CD14-positive monocyte (primary cell): ENCODE results near the gene APP. TPM values are rescaled to one million over a fixed set of nuclear protein-coding genes. Genes with fewer than 3 reads are reported as not detected.

Experiments used
- DNase-seq, 3 donors: peaks; one replicate each; pipeline ENCODE4 v3.0.0-alpha.2; 2011 to 2022
- H2AFZ ChIP-seq: 2 replicates; pipeline ENCODE4 v1.6.0; 2012; ENCODE audit warnings: mild to moderate bottlenecking, low read depth, low read length, inconsistent platforms; ENCODE audit not compliant: insufficient read depth, poor library complexity, severe bottlenecking
- H3K27ac ChIP-seq, 2 donors: 1 replicate in 1 of 2; 2 replicates in 1 of 2; pipeline ENCODE4 v1.5.1; 2012 to 2013; ENCODE audit warnings: low read length in 2 of 2, control low read depth in 1 of 2, inconsistent platforms in 1 of 2, low read depth in 1 of 2, mild to moderate bottlenecking in 1 of 2
- H3K27me3 ChIP-seq, 2 donors: one replicate each; pipeline versions ENCODE4 v1.6.0 to v1.6.1; 2011 to 2013; ENCODE audit warnings: low read length in 2 of 2; ENCODE audit not compliant: control insufficient read depth in 2 of 2, insufficient read depth in 2 of 2
- H3K36me3 ChIP-seq, 2 donors: replicated peaks in 1 of 2; 1 replicate in 1 of 2; 2 replicates in 1 of 2; pipeline versions ENCODE4 v1.5.1 to v1.6.1; 2012 to 2013; ENCODE audit warnings: low read length in 2 of 2, control low read depth in 1 of 2, inconsistent platforms in 1 of 2, mild to moderate bottlenecking in 1 of 2; ENCODE audit not compliant: insufficient read depth in 2 of 2, control insufficient read depth in 1 of 2
- H3K4me1 ChIP-seq, 2 donors: 1 replicate in 1 of 2; 2 replicates in 1 of 2; pipeline versions ENCODE4 v1.5.1 to v1.6.1; 2012 to 2013; ENCODE audit warnings: low read length in 2 of 2, control low read depth in 1 of 2, inconsistent platforms in 1 of 2, mild to moderate bottlenecking in 1 of 2, moderate library complexity in 1 of 2; ENCODE audit not compliant: insufficient read depth in 2 of 2, control insufficient read depth in 1 of 2
- H3K4me2 ChIP-seq: replicated peaks from 2 replicates; pipeline ENCODE3; 2012; ENCODE audit warnings: low read length, moderate library complexity, mild to moderate bottlenecking; ENCODE audit not compliant: poor library complexity, severe bottlenecking; ENCODE audit errors: extremely low read depth
- H3K4me3 ChIP-seq, 3 experiments: fragments of 200-600 bp in 1 of 3; sonication (generic) in 1 of 3; replicated peaks in 1 of 3; 1 replicate in 2 of 3; 2 replicates in 1 of 3; pipeline ENCODE4 v1.5.1; 2011 to 2013; ENCODE audit warnings: low read length in 3 of 3, mild to moderate bottlenecking in 3 of 3, control low read depth in 2 of 3, low read depth in 2 of 3, inconsistent platforms in 1 of 3, moderate library complexity in 1 of 3
- H3K79me2 ChIP-seq: 2 replicates; pipeline ENCODE4 v1.6.0; 2012; ENCODE audit warnings: mild to moderate bottlenecking, control low read depth, inconsistent platforms, low read length, moderate library complexity; ENCODE audit not compliant: insufficient read depth
- H3K9ac ChIP-seq: 2 replicates; pipeline ENCODE4 v1.6.0; 2017; ENCODE audit warnings: low read length, mild to moderate bottlenecking; ENCODE audit not compliant: insufficient read depth, poor library complexity, severe bottlenecking
- H3K9me3 ChIP-seq, 2 donors: replicated peaks in 1 of 2; 1 replicate in 1 of 2; 2 replicates in 1 of 2; pipeline versions ENCODE4 v1.5.1 to v1.6.1; 2012 to 2013; ENCODE audit warnings: low read length in 2 of 2, control low read depth in 1 of 2; ENCODE audit not compliant: control insufficient read depth in 1 of 2, insufficient read depth in 1 of 2
- H4K20me1 ChIP-seq: 2 replicates; pipeline ENCODE4 v1.6.0; 2012; ENCODE audit warnings: mild to moderate bottlenecking, low read length, control low read depth, moderate library complexity; ENCODE audit not compliant: insufficient read depth
- H3K27ac Mint-ChIP-seq, 7 donors: one replicate each; pipeline ENCODE4 v1.8.0; 2020; ENCODE audit warnings: mild to moderate bottlenecking in 7 of 7, mixed read lengths in 7 of 7, moderate library complexity in 6 of 7, inconsistent platforms in 2 of 7
- H3K27me3 Mint-ChIP-seq, 3 donors: one replicate each; pipeline ENCODE4 v1.8.0; 2021 to 2022; ENCODE audit warnings: low read depth in 3 of 3, mild to moderate bottlenecking in 3 of 3, mixed read lengths in 3 of 3, moderate library complexity in 3 of 3, inconsistent platforms in 1 of 3
- H3K36me3 Mint-ChIP-seq, 2 donors: one replicate each; pipeline ENCODE4 v1.8.0; 2020; ENCODE audit warnings: mixed read lengths in 2 of 2, inconsistent platforms in 1 of 2, mild to moderate bottlenecking in 1 of 2
- H3K4me1 Mint-ChIP-seq: one replicate; pipeline ENCODE4 v1.8.0; 2020; ENCODE audit warnings: mild to moderate bottlenecking, mixed read lengths
- H3K4me3 Mint-ChIP-seq, 2 donors: one replicate each; pipeline ENCODE4 v1.8.0; 2020; ENCODE audit warnings: mild to moderate bottlenecking in 2 of 2, mixed read lengths in 2 of 2, moderate library complexity in 1 of 2
- H3K9me3 Mint-ChIP-seq, 7 donors: one replicate each; pipeline ENCODE4 v1.8.0; 2020 to 2022; ENCODE audit warnings: mixed read lengths in 7 of 7, mild to moderate bottlenecking in 6 of 7, moderate library complexity in 6 of 7, inconsistent platforms in 2 of 7
- CTCF ChIP-seq: fragments of 200-600 bp; IDR thresholded peaks from one replicate; pipeline ENCODE4 v1.8.0; 2022; ENCODE audit warnings: antibody characterized with exemption, mild to moderate bottlenecking
- WGBS: methylation state at CpG from one replicate; pipeline ENCODE4 v1.1.5; 2013; ENCODE audit warnings: missing lambda C conversion rate; ENCODE audit not compliant: insufficient coverage; 5-methylcytosine and 5-hydroxymethylcytosine counted together
- intact Hi-C, 2 donors: fragments of 100-400 bp; cut with micrococcal nuclease; formaldehyde crosslinking; loops; one replicate each; pipeline versions ENCODE4 v1.15.0 to v1.15.1; 2023
- polyA plus RNA-seq, 3 donors: library from polyadenylated mRNA; depleted of rRNA in 1 of 3; unstranded in 2 of 3; stranded (reverse) in 1 of 3; fragments of 300-500 nt in 2 of 3; fragments of >200 nt in 1 of 3; fragmentation: Illumina TruSeq in 2 of 3; gene quantifications; 1 replicate in 2 of 3; 2 replicates in 1 of 3; pipeline ENCODE4 v1.2.3, GENCODE V29; 2012 to 2021

Gene APP
- polyA plus RNA-seq, 3 donors: 28.0 to 118 (median 35.1) TPM

GRCh38 chr21:25983745-25984144, 186.8 kb downstream of the APP start:
- intact Hi-C loops: no loop called here
- no peak for DNase-seq
- Histone ChIP-seq H3K27me3 (no peaks in the 10 kb centered on the region), H3K9me3 (no peaks in the 10 kb centered on the region), H3K4me3 (no peak overlapping the region), H3K4me2 (no peak overlapping the region), H3K9ac (no peak overlapping the region), H3K36me3 (peaks cover 20 to 50% of the 10 kb centered on the region in 2 donors), H2AFZ (no peak overlapping the region), H3K27ac (no peak overlapping the region), H3K79me2 (no peaks in the 10 kb centered on the region), H3K4me1 (no peaks in the 10 kb centered on the region), H4K20me1 (no peaks in the 10 kb centered on the region)
- peaks cover 2% of the 10 kb centered on the region for H3K4me1 Mint-ChIP-seq
- WGBS: 0% methylated on average over 1 of the region's 3 CpGs
- TF ChIP-seq CTCF: no peak
- peak overlapping the region in 5 of 7 donors; percentile 41 to 63 (median 48) for H3K27ac Mint-ChIP-seq
- no peak overlapping the region for H3K4me3 Mint-ChIP-seq
- H3K9me3 Mint-ChIP-seq: no peaks in the 10 kb centered on the region
- H3K36me3 Mint-ChIP-seq: peaks cover 44 to 47% of the 10 kb centered on the region in 2 donors
- H3K27me3 Mint-ChIP-seq: no peaks in the 10 kb centered on the region

- H3K79me2 ChIP-seq: no peaks in the 10 kb centered on the region
- H3K36me3 Mint-ChIP-seq: peaks cover 53 to 61% of the 10 kb centered on the region in 2 donors
- no peak overlapping the region for H3K27ac ChIP-seq
- peak overlapping the region in 1 of 7 donors; percentile 74 for H3K27ac Mint-ChIP-seq
- no peaks in the 10 kb centered on the region for H4K20me1 ChIP-seq
- H3K9me3 Mint-ChIP-seq: no peaks in the 10 kb centered on the region
- no peak overlapping the region for H3K4me2 ChIP-seq
- intact Hi-C loops: no loop called here
- DNase-seq: no peak
- peaks cover 46 to 67% of the 10 kb centered on the region in 2 donors for H3K36me3 ChIP-seq
- TF ChIP-seq CTCF: no peak
- H3K4me1 ChIP-seq: no peaks in the 10 kb centered on the region
- no peaks in the 10 kb centered on the region for H3K27me3 ChIP-seq
- 97% methylated on average over 3 of the region's 3 CpGs for WGBS
- no peaks in the 10 kb centered on the region for H3K27me3 Mint-ChIP-seq
- H3K9me3 ChIP-seq: no peaks in the 10 kb centered on the region
- no peak overlapping the region for H2AFZ ChIP-seq
- peaks cover 2% of the 10 kb centered on the region for H3K4me1 Mint-ChIP-seq
- H3K4me3 Mint-ChIP-seq: no peak overlapping the region
- no peak overlapping the region for H3K4me3 ChIP-seq
- H3K9ac ChIP-seq: no peak overlapping the region
These were observed 189.9 kb downstream of the APP start for GRCh38 chr21:25980710-25981109.
